Naive thymus-derived CD4-positive, alpha-beta T cell (primary cell): ENCODE measurements around the gene MACF1. TPM values are rescaled to one million over a fixed set of nuclear protein-coding genes. Genes with fewer than 3 reads are reported as not detected.

ENCODE experiments used
- ATAC-seq: fragments of 150-1000 bp; cut with Tn5 transposase; 2 replicates; pipeline ENCODE4 v1.10.0; 2021; ENCODE audit warnings: mild to moderate bottlenecking, moderate library complexity
- CTCF ChIA-PET: fragments of 350-600 bp; sonication (Branson Sonifier 250); formaldehyde crosslinking; loops from one replicate; lab custom pipeline; 2021; ENCODE audit warnings: antibody characterized with exemption; lab: Charles Lee
- POLR2A ChIA-PET: fragments of 350-600 bp; sonication (Branson Sonifier 250); formaldehyde crosslinking; loops from one replicate; lab custom pipeline; 2021; ENCODE audit warnings: antibody characterized with exemption, inconsistent platforms; lab: Charles Lee
- DNase-seq, 9 donors: peaks; one replicate each; pipeline versions ENCODE4 v3.0.0 to v3.0.0-alpha.2; 2020 to 2022; ENCODE audit warnings: mixed read lengths in 1 of 9
- H3K27ac ChIP-seq: one replicate; pipeline ENCODE4 v1.7.0; 2013; ENCODE audit warnings: mild to moderate bottlenecking, low read depth, low read length, moderate library complexity
- H3K27me3 ChIP-seq, 2 donors: one replicate each; pipeline ENCODE4 v1.7.0; 2013; ENCODE audit warnings: low read length in 2 of 2, mild to moderate bottlenecking in 2 of 2, moderate library complexity in 2 of 2; ENCODE audit not compliant: control insufficient read depth in 2 of 2, insufficient read depth in 2 of 2
- H3K36me3 ChIP-seq, 3 experiments: 1 replicate in 2 of 3; 2 replicates in 1 of 3; pipeline ENCODE4 v1.7.0; 2013; ENCODE audit warnings: low read length in 3 of 3, mild to moderate bottlenecking in 3 of 3, moderate library complexity in 1 of 3; ENCODE audit not compliant: insufficient read depth in 3 of 3, control insufficient read depth in 2 of 3
- H3K4me1 ChIP-seq, 2 donors: one replicate each; pipeline ENCODE4 v1.7.0; 2013; ENCODE audit warnings: low read length in 2 of 2, mild to moderate bottlenecking in 2 of 2, moderate library complexity in 1 of 2; ENCODE audit not compliant: control insufficient read depth in 2 of 2, insufficient read depth in 2 of 2
- H3K4me3 ChIP-seq: 2 replicates; pipeline ENCODE4 v1.7.0; 2013; ENCODE audit warnings: mild to moderate bottlenecking, low read length
- H3K9me3 ChIP-seq, 3 experiments: 1 replicate in 2 of 3; 2 replicates in 1 of 3; pipeline ENCODE4 v1.7.0; 2013; ENCODE audit warnings: low read length in 3 of 3; ENCODE audit not compliant: control insufficient read depth in 2 of 3
- H3K27ac Mint-ChIP-seq, 9 donors: one replicate each; pipeline ENCODE4 v1.8.0; 2020 to 2022; ENCODE audit warnings: mixed read lengths in 9 of 9, mild to moderate bottlenecking in 8 of 9, moderate library complexity in 5 of 9, inconsistent platforms in 2 of 9
- H3K27me3 Mint-ChIP-seq, 5 donors: one replicate each; pipeline ENCODE4 v1.8.0; 2021 to 2022; ENCODE audit warnings: mixed read lengths in 5 of 5, mild to moderate bottlenecking in 1 of 5
- H3K36me3 Mint-ChIP-seq, 5 donors: one replicate each; pipeline ENCODE4 v1.8.0; 2020 to 2022; ENCODE audit warnings: mixed read lengths in 5 of 5, mild to moderate bottlenecking in 3 of 5, inconsistent platforms in 1 of 5
- H3K4me1 Mint-ChIP-seq, 7 donors: one replicate each; pipeline ENCODE4 v1.8.0; 2020 to 2022; ENCODE audit warnings: mixed read lengths in 7 of 7, mild to moderate bottlenecking in 3 of 7, inconsistent platforms in 1 of 7
- H3K4me3 Mint-ChIP-seq, 10 donors: one replicate each; pipeline ENCODE4 v1.8.0; 2020 to 2022; ENCODE audit warnings: mild to moderate bottlenecking in 10 of 10, mixed read lengths in 10 of 10, moderate library complexity in 6 of 10, inconsistent platforms in 2 of 10
- H3K9me3 Mint-ChIP-seq, 11 donors: one replicate each; pipeline ENCODE4 v1.8.0; 2020 to 2022; ENCODE audit warnings: mixed read lengths in 11 of 11, mild to moderate bottlenecking in 4 of 11, inconsistent platforms in 1 of 11, moderate library complexity in 1 of 11
- intact Hi-C, 2 donors: fragments of 100-400 bp; cut with micrococcal nuclease; formaldehyde crosslinking; loops; one replicate each; pipeline ENCODE4 v1.15.1; 2023
- polyA plus RNA-seq, 2 donors: library from polyadenylated mRNA; unstranded; fragments of 300-500 nt; fragmentation: Illumina TruSeq; gene quantifications; one replicate each; pipeline ENCODE4 v1.2.3, GENCODE V29; 2021
- total RNA-seq, 6 experiments: library from RNA in 5 of 6; stranded (reverse) in 5 of 6; gene quantifications; 1 replicate in 5 of 6; 2 replicates in 1 of 6; pipeline ENCODE4 v1.2.3 and lab custom pipeline; 2021 to 2026

Gene MACF1
- total and polyA plus RNA-seq, 7 experiments from 2014 or later: 21.2 to 409 (median 288) TPM

DNA sequence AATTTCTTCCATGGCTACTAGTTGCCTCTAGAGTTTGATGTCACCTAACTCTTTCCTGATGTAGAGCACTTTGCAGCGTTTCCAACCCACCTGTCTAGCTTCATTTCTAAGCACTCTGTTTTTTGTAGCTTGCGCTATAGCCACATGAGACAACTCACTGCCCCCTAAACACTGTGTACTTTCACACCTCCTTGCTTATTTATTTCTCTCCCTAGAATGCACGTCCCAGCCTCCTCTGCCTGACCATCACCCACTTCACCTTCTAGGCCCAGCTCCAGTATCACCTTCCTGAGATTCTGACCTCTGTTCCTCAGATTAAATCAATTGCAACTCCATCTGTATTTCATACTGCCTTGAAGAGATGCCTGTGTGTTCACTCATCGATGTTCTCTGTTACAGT is 32.5 kb downstream of the MACF1 start:
- Histone ChIP-seq H3K9me3 (no peaks in the 10 kb centered on the region), H3K36me3 (peaks cover 13 to 40% (median 17%) of the 10 kb centered on the region in 3 experiments), H3K4me1 (peaks cover 2 to 14% of the 10 kb centered on the region in 2 donors), H3K4me3 (no peak overlapping the region), H3K27me3 (no peaks in the 10 kb centered on the region), H3K27ac (no peak overlapping the region)
- ATAC-seq (no peak), DNase-seq (no peak)
- peak overlapping the region in 1 of 10 donors; percentile 58 for H3K4me3 Mint-ChIP-seq
- peaks cover 9 to 44% (median 34%) of the 10 kb centered on the region in 5 donors for H3K36me3 Mint-ChIP-seq
- peaks cover 0 to 3% (median 0%) of the 10 kb centered on the region in 11 donors for H3K9me3 Mint-ChIP-seq
- H3K27ac Mint-ChIP-seq: peak overlapping the region in 7 of 9 donors; percentile 1 to 83 (median 46)
- ChIA-PET CTCF (interaction anchor here (0.9 to 3.8 kb wide), 5 partner anchors 12 to 44 kb away, joined by 3 to 36 read pairs (median 3); no protein-coding TSS in a partner anchor), POLR2A (interaction anchor here (0.9 to 2.5 kb wide), 3 partner anchors 11 to 43 kb away, joined by 3 to 5 read pairs (median 4); no protein-coding TSS in a partner anchor)
- H3K27me3 Mint-ChIP-seq: no peaks in the 10 kb centered on the region
- H3K4me1 Mint-ChIP-seq: peaks cover 29 to 64% (median 57%) of the 10 kb centered on the region in 7 donors
- intact Hi-C loops: no loop called here

DNA sequence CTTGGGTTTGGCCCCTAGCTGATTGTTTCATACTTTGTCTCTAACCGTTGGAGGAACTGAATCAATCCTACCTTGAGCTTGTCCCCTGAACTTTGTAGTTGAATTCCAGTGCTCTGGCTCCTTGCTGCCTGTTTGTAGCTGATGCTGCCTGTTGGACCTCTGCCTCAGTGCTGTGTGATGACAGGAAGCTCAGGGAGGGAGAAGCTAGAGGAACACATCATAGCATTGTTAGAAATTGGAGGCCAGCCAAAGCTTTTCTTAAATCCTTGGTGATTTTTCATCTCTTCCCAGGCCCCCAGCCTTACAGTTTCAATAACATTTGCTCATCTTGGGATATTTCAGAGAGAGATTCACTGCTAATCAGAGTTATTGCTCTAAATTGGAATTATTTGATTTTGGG is 34.0 kb downstream of the MACF1 start:
- Histone ChIP-seq H3K4me3 (no peak overlapping the region), H3K27ac (no peak overlapping the region), H3K4me1 (peaks cover 2 to 14% of the 10 kb centered on the region in 2 donors), H3K27me3 (no peaks in the 10 kb centered on the region), H3K36me3 (peaks cover 7 to 27% (median 13%) of the 10 kb centered on the region in 3 experiments), H3K9me3 (no peaks in the 10 kb centered on the region)
- intact Hi-C loops: loop anchor here in 1 of 2 donors (2.0 kb wide), 1 partner anchor 14 kb away; no protein-coding TSS in a partner anchor
- Mint-ChIP-seq H3K4me1 (peaks cover 33 to 67% (median 57%) of the 10 kb centered on the region in 7 donors), H3K27me3 (no peaks in the 10 kb centered on the region), H3K4me3 (peak overlapping the region in 5 of 10 donors; percentile 5 to 40 (median 26)), H3K27ac (peak overlapping the region; percentile 13 to 88 (median 72)), H3K9me3 (peaks cover 0 to 3% (median 0%) of the 10 kb centered on the region in 11 donors), H3K36me3 (peaks cover 3 to 41% (median 24%) of the 10 kb centered on the region in 5 donors)
- CTCF ChIA-PET: interaction anchor here (0.5 to 3.8 kb wide), 6 partner anchors 15 to 45 kb away, joined by 3 to 36 read pairs (median 4); partner anchors contain the start of gene MACF1
- no peak for ATAC-seq
- POLR2A ChIA-PET: interaction anchor here (0.6 to 2.5 kb wide), 7 partner anchors 9 to 167 kb away, joined by 3 to 7 read pairs (median 4); no protein-coding TSS in a partner anchor
- DNase-seq: no peak

DNA sequence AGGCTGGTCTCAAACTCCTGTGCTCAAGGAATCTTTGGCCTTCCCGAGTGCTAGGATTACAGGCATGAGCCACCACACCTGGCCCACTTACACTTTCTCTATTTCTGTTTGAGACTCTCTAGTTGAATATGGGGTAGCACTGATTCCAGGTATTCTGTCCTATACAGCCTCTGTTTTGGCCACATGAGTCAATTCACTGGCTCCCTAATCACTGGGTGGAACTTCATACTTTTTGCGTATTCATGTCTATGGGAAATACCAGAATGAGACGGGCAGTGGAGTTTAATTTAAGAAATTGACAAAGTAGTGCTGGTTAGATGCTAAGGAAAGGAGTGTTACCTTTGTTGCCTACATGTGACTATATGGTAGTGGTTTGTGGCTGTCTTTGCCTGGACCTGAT is 35.5 kb downstream of the MACF1 start:
- Mint-ChIP-seq H3K36me3 (peaks cover 3 to 45% (median 27%) of the 10 kb centered on the region in 5 donors), H3K4me1 (peaks cover 36 to 75% (median 58%) of the 10 kb centered on the region in 7 donors), H3K9me3 (peaks cover 0 to 3% (median 0%) of the 10 kb centered on the region in 11 donors), H3K27me3 (no peaks in the 10 kb centered on the region), H3K4me3 (no peak overlapping the region), H3K27ac (peak overlapping the region; percentile 10 to 82 (median 69))
- no peak overlapping the region for H3K27ac ChIP-seq
- peaks cover 7 to 27% (median 13%) of the 10 kb centered on the region in 3 experiments for H3K36me3 ChIP-seq
- intact Hi-C loops: loop anchor here in 1 of 2 donors (2.0 kb wide), 1 partner anchor 15 kb away; no protein-coding TSS in a partner anchor
- ATAC-seq (no peak), DNase-seq (no peak)
- H3K4me1 ChIP-seq: peaks cover 2 to 14% of the 10 kb centered on the region in 2 donors
- no peak overlapping the region for H3K4me3 ChIP-seq
- CTCF ChIA-PET: no interaction called here
- POLR2A ChIA-PET: no interaction called here
- H3K9me3 ChIP-seq: no peaks in the 10 kb centered on the region
- no peaks in the 10 kb centered on the region for H3K27me3 ChIP-seq

DNA sequence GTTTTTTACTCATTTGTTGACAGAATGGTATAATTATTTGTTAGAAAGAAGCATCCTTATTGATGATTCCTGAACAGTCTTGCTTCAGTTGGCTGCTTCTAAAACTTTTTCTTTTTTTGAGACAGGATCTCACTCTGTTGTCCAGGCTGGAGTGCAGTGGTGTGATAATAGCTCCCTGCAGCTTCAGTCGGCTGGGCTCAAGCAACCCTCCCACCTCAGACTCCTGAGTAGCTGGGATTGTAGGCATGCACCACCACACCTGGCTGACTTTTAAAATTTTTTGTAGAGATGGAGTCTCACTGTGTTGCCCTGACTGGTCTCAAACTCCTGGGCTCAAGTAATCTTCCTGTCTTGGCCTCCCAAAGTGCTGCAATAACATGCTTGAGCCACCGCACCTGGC is 38.8 kb downstream of the MACF1 start:
- Mint-ChIP-seq H3K27ac (peak overlapping the region in 8 of 9 donors; percentile 17 to 63 (median 58)), H3K27me3 (no peaks in the 10 kb centered on the region), H3K4me1 (peaks cover 34 to 64% (median 48%) of the 10 kb centered on the region in 7 donors)

DNA sequence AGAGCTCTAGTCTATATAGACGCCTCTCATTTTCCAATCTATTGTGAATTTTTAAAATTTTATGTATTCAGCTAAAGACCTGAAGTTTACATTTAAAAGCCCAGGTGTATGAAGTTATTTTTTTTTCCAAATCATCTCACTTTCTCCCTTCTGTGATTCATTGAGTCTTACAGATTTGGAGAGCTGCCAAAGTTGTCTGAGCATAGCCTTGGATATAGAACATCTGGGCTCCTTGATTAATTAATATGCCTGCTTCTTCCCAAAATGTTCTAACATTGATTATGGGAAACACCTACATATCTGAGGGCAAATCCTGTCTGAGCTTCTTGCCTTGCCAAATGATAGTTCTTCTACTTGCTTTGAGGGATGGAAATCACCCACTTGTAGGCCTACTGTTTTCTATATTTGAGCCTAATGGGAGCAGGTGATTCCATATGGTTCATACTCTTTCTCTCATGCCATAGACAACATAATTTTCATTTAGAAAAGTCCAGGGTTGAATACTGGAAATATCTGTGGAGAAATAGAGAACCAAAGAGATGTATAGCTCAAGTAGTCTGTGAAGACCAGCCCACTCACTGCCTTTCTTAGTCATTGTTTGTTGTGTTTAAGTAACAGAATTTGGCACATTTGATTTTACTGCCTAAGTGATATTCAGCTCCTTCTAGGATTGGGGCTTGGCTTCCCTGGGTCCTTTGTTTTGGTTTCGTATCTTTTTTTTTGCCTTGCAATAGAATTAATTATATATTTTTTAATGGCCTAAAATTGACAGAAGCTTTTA is 46.2 kb downstream of the MACF1 start:
- Mint-ChIP-seq H3K27me3 (no peaks in the 10 kb centered on the region), H3K4me1 (peaks cover 17 to 65% (median 41%) of the 10 kb centered on the region in 7 donors), H3K4me3 (no peak overlapping the region), H3K36me3 (peaks cover 9 to 27% (median 18%) of the 10 kb centered on the region in 5 donors), H3K9me3 (no peaks in the 10 kb centered on the region), H3K27ac (peak overlapping the region; percentile 7 to 79 (median 45))
- H3K36me3 ChIP-seq: peaks cover 9 to 46% (median 10%) of the 10 kb centered on the region in 3 experiments
- POLR2A ChIA-PET: interaction anchor here (0.6 to 1.9 kb wide), 7 partner anchors 8 to 161 kb away, joined by 3 to 6 read pairs (median 3); no protein-coding TSS in a partner anchor
- DNase-seq (no peak), ATAC-seq (no peak)
- H3K27ac ChIP-seq: peak overlapping the region; percentile 3
- H3K4me3 ChIP-seq: no peak overlapping the region
- no peaks in the 10 kb centered on the region for H3K4me1 ChIP-seq
- no peaks in the 10 kb centered on the region for H3K27me3 ChIP-seq
- H3K9me3 ChIP-seq: no peaks in the 10 kb centered on the region
- intact Hi-C loops: no loop called here
- CTCF ChIA-PET: interaction anchor here (0.7 to 1.5 kb wide), 4 partner anchors 8 to 67 kb away, joined by 3 to 11 read pairs (median 6); no protein-coding TSS in a partner anchor

More for the DNA sequence above, 38.8 kb downstream of the MACF1 start:
- H3K36me3 ChIP-seq: peaks cover 0 to 9% (median 0%) of the 10 kb centered on the region in 3 experiments
- POLR2A ChIA-PET: no interaction called here
- H3K27me3 ChIP-seq: no peaks in the 10 kb centered on the region
- H3K4me1 ChIP-seq: peaks cover 2 to 7% of the 10 kb centered on the region in 2 donors
- H3K4me3 Mint-ChIP-seq: peak overlapping the region in 1 of 10 donors; percentile 3
- CTCF ChIA-PET: interaction anchor here (1.3 kb wide), 1 partner anchor 16 kb away, joined by 4 read pairs; no protein-coding TSS in a partner anchor
- intact Hi-C loops: no loop called here
- DNase-seq: no peak
- H3K9me3 Mint-ChIP-seq: no peaks in the 10 kb centered on the region
- no peak overlapping the region for H3K27ac ChIP-seq
- H3K9me3 ChIP-seq: no peaks in the 10 kb centered on the region
- H3K4me3 ChIP-seq: no peak overlapping the region
- peaks cover 9 to 43% (median 24%) of the 10 kb centered on the region in 5 donors for H3K36me3 Mint-ChIP-seq
- no peak for ATAC-seq

DNA sequence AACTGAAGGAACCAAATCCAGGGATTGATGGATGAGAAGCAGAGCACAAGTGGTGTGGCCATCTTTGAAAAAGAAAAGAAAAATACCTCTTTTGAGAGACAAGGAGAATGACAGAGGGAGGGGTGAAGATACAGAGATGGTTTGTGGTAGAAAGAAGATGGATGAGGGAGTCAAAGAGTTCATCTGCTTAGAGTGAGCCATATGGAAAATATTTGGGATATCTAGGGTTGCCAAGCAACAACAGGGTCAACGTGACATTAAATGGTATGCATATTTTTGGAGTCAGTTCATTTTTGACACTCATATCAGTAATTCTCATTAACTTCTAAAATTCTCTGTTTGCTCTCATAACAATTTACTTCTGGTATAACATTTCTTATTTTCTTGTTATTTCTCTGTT is 50.7 kb downstream of the MACF1 start:
- Mint-ChIP-seq H3K27me3 (no peaks in the 10 kb centered on the region), H3K9me3 (no peaks in the 10 kb centered on the region), H3K4me3 (no peak overlapping the region), H3K27ac (no peak overlapping the region), H3K36me3 (peaks cover 0 to 15% (median 6%) of the 10 kb centered on the region in 5 donors), H3K4me1 (peaks cover 8 to 53% (median 26%) of the 10 kb centered on the region in 7 donors)
- Histone ChIP-seq H3K27ac (no peak overlapping the region), H3K4me1 (peaks cover 0 to 7% of the 10 kb centered on the region in 2 donors), H3K4me3 (no peak overlapping the region), H3K36me3 (peaks cover 10 to 86% (median 20%) of the 10 kb centered on the region in 3 experiments), H3K27me3 (no peaks in the 10 kb centered on the region), H3K9me3 (no peaks in the 10 kb centered on the region)
- POLR2A ChIA-PET: interaction anchor here (0.7 to 0.9 kb wide), 2 partner anchors 9 to 18 kb away, joined by 3 read pairs; no protein-coding TSS in a partner anchor
- DNase-seq (no peak), ATAC-seq (no peak)
- CTCF ChIA-PET: interaction anchor here (0.6 to 11.7 kb wide), 3 partner anchors 64 to 72 kb away, joined by 3 to 298 read pairs (median 4); no protein-coding TSS in a partner anchor
- intact Hi-C loops: no loop called here
